LNCaP clone FGC (cell line): Measurements from ENCODE around the gene FBXO11.
"Not testable (repeated sequence)": the region's sequence is repeated elsewhere in the genome, so short reads cannot be mapped to it uniquely, and the experiment has no call there.

ENCODE experiments used
- DNase-seq: peaks from one replicate; pipeline ENCODE4 v3.0.0-alpha.2; 2011; ENCODE audit warnings: low read depth
- H3K4me3 ChIP-seq: 2 replicates; pipeline ENCODE4 v1.5.1; 2011; ENCODE audit warnings: mild to moderate bottlenecking, low read depth, low read length, control low read depth
- TF ChIP-seq, protein P1 (sequence below): IDR thresholded peaks from 2 replicates; pipeline ENCODE4 v1.5.1; 2012; ENCODE audit warnings: mild to moderate bottlenecking; ENCODE audit not compliant: control insufficient read depth, insufficient read depth; ENCODE audit errors: extremely low read depth

Gene FBXO11

GRCh38 chr2:47864566-47864965 lies 41.7 kb downstream of the FBXO11 start:
- DNase-seq: no peak
- H3K4me3 ChIP-seq: no peak overlapping the region
- TF ChIP-seq, protein P1, sequence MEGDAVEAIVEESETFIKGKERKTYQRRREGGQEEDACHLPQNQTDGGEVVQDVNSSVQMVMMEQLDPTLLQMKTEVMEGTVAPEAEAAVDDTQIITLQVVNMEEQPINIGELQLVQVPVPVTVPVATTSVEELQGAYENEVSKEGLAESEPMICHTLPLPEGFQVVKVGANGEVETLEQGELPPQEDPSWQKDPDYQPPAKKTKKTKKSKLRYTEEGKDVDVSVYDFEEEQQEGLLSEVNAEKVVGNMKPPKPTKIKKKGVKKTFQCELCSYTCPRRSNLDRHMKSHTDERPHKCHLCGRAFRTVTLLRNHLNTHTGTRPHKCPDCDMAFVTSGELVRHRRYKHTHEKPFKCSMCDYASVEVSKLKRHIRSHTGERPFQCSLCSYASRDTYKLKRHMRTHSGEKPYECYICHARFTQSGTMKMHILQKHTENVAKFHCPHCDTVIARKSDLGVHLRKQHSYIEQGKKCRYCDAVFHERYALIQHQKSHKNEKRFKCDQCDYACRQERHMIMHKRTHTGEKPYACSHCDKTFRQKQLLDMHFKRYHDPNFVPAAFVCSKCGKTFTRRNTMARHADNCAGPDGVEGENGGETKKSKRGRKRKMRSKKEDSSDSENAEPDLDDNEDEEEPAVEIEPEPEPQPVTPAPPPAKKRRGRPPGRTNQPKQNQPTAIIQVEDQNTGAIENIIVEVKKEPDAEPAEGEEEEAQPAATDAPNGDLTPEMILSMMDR: no peak

DNA sequence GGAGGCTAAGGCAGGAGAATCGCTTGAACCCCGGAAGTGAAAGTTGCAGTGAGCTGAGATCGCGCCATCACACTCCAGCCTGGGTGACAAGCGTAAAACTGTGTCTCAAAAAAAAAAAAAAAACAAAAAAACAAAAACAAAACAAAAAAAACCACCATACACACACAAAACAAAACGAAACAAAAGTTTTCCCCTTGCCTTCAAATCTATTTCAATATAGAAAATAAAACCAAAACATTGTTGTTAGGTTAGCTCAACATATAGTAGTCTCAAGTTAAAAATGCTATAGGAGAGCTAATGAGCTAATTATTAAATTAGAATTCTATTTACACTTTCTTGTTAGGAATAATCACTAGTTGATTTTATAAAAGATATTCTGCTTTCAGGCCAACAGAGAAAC lies 43.3 kb downstream of the FBXO11 start:
- no peak overlapping the region for H3K4me3 ChIP-seq
- TF ChIP-seq, protein P1: no peak
- DNase-seq: no peak

DNA sequence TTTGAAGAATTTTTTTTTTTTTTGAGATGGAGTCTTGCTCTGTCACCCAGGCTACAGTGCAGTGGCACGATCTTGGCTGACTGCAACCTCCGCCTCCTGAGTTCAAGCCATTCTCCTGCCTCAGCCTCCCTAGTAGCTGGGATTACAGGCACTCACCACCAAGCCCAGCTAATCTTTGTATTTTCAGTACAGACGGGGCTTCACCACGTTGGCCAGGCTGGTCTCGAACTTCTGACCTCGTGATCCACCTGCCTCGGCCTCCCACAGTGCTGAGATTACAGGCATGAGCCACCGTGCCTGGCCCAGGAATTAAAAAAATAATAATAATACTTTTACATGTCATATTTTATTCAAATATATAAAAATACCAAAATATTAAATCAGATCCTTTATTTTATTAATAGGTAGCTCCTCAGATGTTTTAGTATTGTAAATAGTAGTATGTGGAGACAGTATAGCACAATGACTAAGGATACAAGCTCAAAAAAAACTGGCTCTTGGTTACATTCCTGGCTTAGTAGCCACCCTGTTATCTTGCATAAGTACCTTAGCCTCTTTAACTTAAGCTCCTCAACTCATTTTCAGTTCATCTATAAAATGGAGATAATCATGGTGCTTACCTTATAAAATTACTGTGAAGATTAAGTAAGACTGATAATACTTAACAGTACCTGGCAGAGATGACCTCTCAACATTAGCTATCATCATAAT lies 53.1 kb downstream of the FBXO11 start:
- not testable (repeated sequence) for DNase-seq, H3K4me3 ChIP-seq

DNA sequence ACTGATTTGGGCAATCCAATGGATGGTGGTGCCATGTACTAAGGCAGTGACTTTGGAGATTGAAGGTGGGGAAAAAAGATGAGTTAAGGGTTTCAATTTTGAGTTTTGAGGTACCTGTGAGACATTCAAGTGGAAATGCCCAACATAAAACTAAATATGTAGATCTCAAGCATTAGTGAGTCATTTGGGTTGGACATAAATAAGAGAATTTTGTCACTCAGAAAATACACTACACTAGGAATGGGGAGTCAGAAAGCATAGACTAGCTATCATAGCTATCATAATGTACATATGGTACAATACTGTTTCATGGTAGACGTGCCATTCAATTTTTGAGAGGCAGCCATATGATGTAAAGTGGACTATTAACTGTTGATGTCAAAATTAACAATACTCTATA lies 56.1 kb downstream of the FBXO11 start:
- TF ChIP-seq, protein P1: no peak
- DNase-seq: no peak
- H3K4me3 ChIP-seq: no peak overlapping the region

GRCh38 chr2:47849368-47849767 lies 56.9 kb downstream of the FBXO11 start:
- TF ChIP-seq, protein P1: no peak
- no peak for DNase-seq
- H3K4me3 ChIP-seq: no peak overlapping the region

DNA sequence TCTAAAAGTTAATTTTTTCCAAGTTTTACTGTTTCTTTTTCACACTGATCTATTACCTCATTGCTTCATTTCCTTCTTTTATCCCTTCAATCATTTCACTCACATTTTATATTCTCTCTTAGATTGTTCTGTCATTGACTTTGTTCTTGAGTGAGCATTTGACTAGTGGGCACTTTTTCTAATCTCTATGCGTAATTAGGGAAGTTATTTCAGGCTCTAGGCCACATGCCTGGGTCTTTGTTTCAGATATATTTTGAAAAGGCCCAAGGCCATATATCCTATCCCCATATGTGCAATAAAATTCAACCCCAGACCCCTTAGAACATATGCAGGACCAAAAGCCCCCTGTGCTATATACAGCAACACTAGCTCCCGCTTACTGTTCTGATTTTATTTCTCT lies 62.1 kb downstream of the FBXO11 start:
- TF ChIP-seq, protein P1: no peak
- DNase-seq: no peak

GRCh38 chr2:47843407-47843806 lies 62.9 kb downstream of the FBXO11 start:
- TF ChIP-seq, protein P1: no peak
- no peak overlapping the region for H3K4me3 ChIP-seq
- no peak for DNase-seq

More for the DNA sequence above, 62.1 kb downstream of the FBXO11 start:
- no peak overlapping the region for H3K4me3 ChIP-seq
